ENCODE measurements around the gene CUX1. TPM values are rescaled to one million over a fixed set of nuclear protein-coding genes. Genes with fewer than 3 reads are reported as not detected.

CUX1 gene
- total RNA-seq, 1 experiment from 2014 or later, result 53.5 TPM

GRCh38 chr7:102063690-102064180 is 246.3 kb downstream of the CUX1 start:
- Mint-ChIP-seq H3K27ac (peak overlapping the region; percentile 85 to 96 (median 95); a peak in 5 of 7 replicates), H3K9me3 (no peaks in the 10 kb centered on the region), H3K36me3 (ENCODE audit: insufficient read depth in 1 of 3, low read depth in 3 of 3) (peaks cover 0 to 10% (median 5%) of the 10 kb centered on the region in 3 experiments; a peak in 4 of 7 replicates), H3K27me3 (ENCODE audit: low read depth) (no peaks in the 10 kb centered on the region), H3K4me1 (peaks cover 16 to 20% of the 10 kb centered on the region in 2 experiments), H3K4me3 (no peak overlapping the region)
- Histone ChIP-seq H3K79me1 (ENCODE audit: insufficient read depth, low read depth, low read length, poor library complexity, severe bottlenecking) (peaks cover 2% of the 10 kb centered on the region), H3K79me2 (ENCODE audit: insufficient read depth, low read length) (peaks cover 2% of the 10 kb centered on the region; the same call in 1 of the 2 replicates), H3K4me2 (ENCODE audit: insufficient read depth, insufficient read length, low read length) (no peak overlapping the region), H4K91ac (ENCODE audit: insufficient read length, low read depth, low read length) (no peak overlapping the region), H4K20me1 (ENCODE audit: control insufficient read depth, insufficient read depth, insufficient read length) (peaks cover 8% of the 10 kb centered on the region), H2AFZ (ENCODE audit: low read length) (no peak overlapping the region), H2BK120ac (ENCODE audit: low read depth, low read length, poor library complexity, severe bottlenecking) (no peak overlapping the region), H2AK5ac (ENCODE audit: insufficient read length, low read length) (no peak overlapping the region), H3K23ac (ENCODE audit: insufficient read length, low read depth, low read length) (no peak overlapping the region), H3K4ac (ENCODE audit: low read depth, low read length) (no peak overlapping the region), H4K5ac (ENCODE audit: insufficient read length, low read depth, low read length) (no peak overlapping the region), H2BK5ac (ENCODE audit: insufficient read length, low read length) (no peak overlapping the region), H3K18ac (ENCODE audit: insufficient read length, low read depth, low read length) (no peak overlapping the region), H2BK15ac (ENCODE audit: low read depth, low read length) (no peak overlapping the region), H4K8ac (replicated peaks; ENCODE audit: insufficient read length, low read depth, low read length) (no peak overlapping the region), H3K9ac (ENCODE audit: extremely low read depth, insufficient read length, low read length) (no peak overlapping the region), H3K4me1 (ENCODE audit: insufficient read depth, low read length) (peaks cover 2% of the 10 kb centered on the region), H3K27me3 (ENCODE audit: insufficient read depth, low read length) (no peaks in the 10 kb centered on the region), H3K56ac (ENCODE audit: insufficient read length, low read depth, low read length) (no peak overlapping the region), H3K14ac (ENCODE audit: insufficient read depth, low read length) (no peak overlapping the region), H3K27ac (ENCODE audit: insufficient read length, low read depth, low read length) (no peak overlapping the region), H3T11ph (ENCODE audit: low read length) (no peak overlapping the region), H3K23me2 (ENCODE audit: insufficient read length, low read depth, low read length, poor library complexity, severe bottlenecking) (no peaks in the 10 kb centered on the region), H2BK12ac (ENCODE audit: insufficient read length, low read depth, low read length) (no peak overlapping the region), H2BK20ac (ENCODE audit: low read depth, low read length, poor library complexity, severe bottlenecking) (no peak overlapping the region), H3K9me3 (ENCODE audit: control insufficient read depth, low read depth, low read length) (no peaks in the 10 kb centered on the region)
- no peak for TF ChIP-seq CTCF (conservative IDR thresholded peaks at IDR 0.05)
- WGBS (ENCODE audit: extremely low coverage, insufficient read length, low lambda C conversion rate), result no CpG with 5 or more reads among the region's 9 CpGs
- DNase-seq, result peak; percentile 80

Measured in H9 (cell line).